Progenitor cell of endocrine pancreas (in vitro differentiated cells): ENCODE data around the gene LRRC52. TPM values are rescaled to one million over a fixed set of nuclear protein-coding genes. Genes with fewer than 3 reads are reported as not detected.
"Not testable (repeated sequence)": the region's sequence is repeated elsewhere in the genome, so short reads cannot be mapped to it uniquely, and the experiment has no call there.

Experiments
- DNase-seq: peaks from one replicate; pipeline ENCODE4 v3.0.0; 2021; ENCODE audit warnings: low spot score; ENCODE audit not compliant: unreplicated experiment
- H3K27ac Mint-ChIP-seq: 2 replicates; pipeline ENCODE4 v1.8.0; 2021; ENCODE audit warnings: mild to moderate bottlenecking, moderate library complexity, mixed read lengths
- H3K27me3 Mint-ChIP-seq: 2 replicates; pipeline ENCODE4 v1.8.0; 2021; ENCODE audit warnings: mixed read lengths
- H3K36me3 Mint-ChIP-seq: 2 replicates; pipeline ENCODE4 v1.8.0; 2022; ENCODE audit warnings: mixed read lengths; ENCODE audit not compliant: insufficient read depth
- H3K4me1 Mint-ChIP-seq: 2 replicates; pipeline ENCODE4 v1.8.0; 2021; ENCODE audit warnings: low read depth, mixed read lengths
- H3K4me3 Mint-ChIP-seq: 2 replicates; pipeline ENCODE4 v1.8.0; 2021; ENCODE audit warnings: low read depth, mild to moderate bottlenecking, moderate library complexity, mixed read lengths
- H3K9me3 Mint-ChIP-seq: 2 replicates; pipeline ENCODE4 v1.8.0; 2021; ENCODE audit warnings: low read depth, mixed read lengths
- total RNA-seq: library from RNA; stranded (reverse); gene quantifications from 2 replicates; pipeline ENCODE4 v1.2.1, GENCODE V29; 2021
- TF ChIP-seq, protein P1 (sequence below): fragments of 200-600 bp; sonication (generic); IDR thresholded peaks from one replicate; pipeline ENCODE4 v1.5.0; 2021; ENCODE audit warnings: antibody characterized with exemption, mild to moderate bottlenecking; ENCODE audit not compliant: unreplicated experiment

LRRC52 gene
- total RNA-seq, 1 donor from 2014 or later: not detected

- H3K9me3 Mint-ChIP-seq: no peaks in the 10 kb centered on the region
- DNase-seq: no peak
- no peak overlapping the region for H3K4me3 Mint-ChIP-seq
- no peaks in the 10 kb centered on the region for H3K36me3 Mint-ChIP-seq
- H3K27ac Mint-ChIP-seq: no peak overlapping the region
- no peaks in the 10 kb centered on the region for H3K4me1 Mint-ChIP-seq
- TF ChIP-seq, protein P1, sequence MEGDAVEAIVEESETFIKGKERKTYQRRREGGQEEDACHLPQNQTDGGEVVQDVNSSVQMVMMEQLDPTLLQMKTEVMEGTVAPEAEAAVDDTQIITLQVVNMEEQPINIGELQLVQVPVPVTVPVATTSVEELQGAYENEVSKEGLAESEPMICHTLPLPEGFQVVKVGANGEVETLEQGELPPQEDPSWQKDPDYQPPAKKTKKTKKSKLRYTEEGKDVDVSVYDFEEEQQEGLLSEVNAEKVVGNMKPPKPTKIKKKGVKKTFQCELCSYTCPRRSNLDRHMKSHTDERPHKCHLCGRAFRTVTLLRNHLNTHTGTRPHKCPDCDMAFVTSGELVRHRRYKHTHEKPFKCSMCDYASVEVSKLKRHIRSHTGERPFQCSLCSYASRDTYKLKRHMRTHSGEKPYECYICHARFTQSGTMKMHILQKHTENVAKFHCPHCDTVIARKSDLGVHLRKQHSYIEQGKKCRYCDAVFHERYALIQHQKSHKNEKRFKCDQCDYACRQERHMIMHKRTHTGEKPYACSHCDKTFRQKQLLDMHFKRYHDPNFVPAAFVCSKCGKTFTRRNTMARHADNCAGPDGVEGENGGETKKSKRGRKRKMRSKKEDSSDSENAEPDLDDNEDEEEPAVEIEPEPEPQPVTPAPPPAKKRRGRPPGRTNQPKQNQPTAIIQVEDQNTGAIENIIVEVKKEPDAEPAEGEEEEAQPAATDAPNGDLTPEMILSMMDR: no peak
- H3K27me3 Mint-ChIP-seq: peaks cover 15% of the 10 kb centered on the region
Measured at GRCh38 chr1:165605246-165605645, 61.4 kb downstream of the LRRC52 start.

- not testable (repeated sequence) for H3K4me1 Mint-ChIP-seq, H3K36me3 Mint-ChIP-seq, H3K27me3 Mint-ChIP-seq, DNase-seq, H3K27ac Mint-ChIP-seq, H3K9me3 Mint-ChIP-seq, H3K4me3 Mint-ChIP-seq
Measured at GRCh38 chr1:165606676-165607075, 62.9 kb downstream of the LRRC52 start.

DNA sequence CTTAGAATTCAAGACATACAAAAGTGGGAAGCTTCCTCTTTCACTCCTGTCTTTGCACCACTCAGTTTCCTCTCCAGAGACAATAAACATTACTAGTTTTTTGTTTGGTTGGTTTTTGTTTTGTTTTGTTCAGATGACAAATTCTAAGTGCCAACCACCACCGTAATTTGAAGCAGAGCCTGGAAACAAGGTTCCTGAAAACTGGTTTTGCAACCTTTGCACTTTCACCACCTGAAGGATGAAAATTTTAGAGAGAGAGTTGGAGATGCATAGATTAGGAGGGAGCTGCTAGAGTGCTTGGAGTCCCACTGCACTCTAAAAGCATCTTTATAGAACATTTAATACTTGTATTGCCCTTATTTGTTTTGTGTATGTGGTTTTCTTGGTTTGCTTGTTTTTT is 67.1 kb downstream of the LRRC52 start:
- H3K4me3 Mint-ChIP-seq: no peak overlapping the region

DNA sequence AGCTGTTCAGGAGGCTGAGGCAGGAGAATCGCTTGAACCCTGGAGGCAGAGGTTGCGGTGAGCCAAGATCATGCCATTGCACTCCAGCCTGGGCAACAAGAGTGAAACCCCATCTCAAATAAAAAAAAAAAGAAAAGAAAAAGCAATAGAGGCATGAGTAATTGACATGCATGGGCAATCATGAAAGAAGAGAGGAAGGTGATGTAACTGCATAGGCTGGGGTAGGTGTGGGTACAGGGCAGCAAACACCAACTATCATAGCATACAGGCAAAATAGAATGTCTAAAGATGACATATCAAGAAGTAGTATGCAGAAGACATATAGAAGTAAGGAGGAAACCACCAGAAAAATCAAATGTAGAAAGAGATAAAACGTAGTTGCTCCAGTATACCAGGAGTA is 68.3 kb downstream of the LRRC52 start:
- no peak for DNase-seq
- TF ChIP-seq, protein P1: no peak
- Mint-ChIP-seq H3K9me3 (no peaks in the 10 kb centered on the region), H3K4me1 (no peaks in the 10 kb centered on the region), H3K27me3 (peaks cover 9% of the 10 kb centered on the region), H3K4me3 (no peak overlapping the region), H3K36me3 (no peaks in the 10 kb centered on the region), H3K27ac (no peak overlapping the region)

More for the DNA sequence above, 67.1 kb downstream of the LRRC52 start:
- Mint-ChIP-seq H3K9me3 (no peaks in the 10 kb centered on the region), H3K27ac (no peak overlapping the region), H3K27me3 (peaks cover 11% of the 10 kb centered on the region), H3K36me3 (no peaks in the 10 kb centered on the region), H3K4me1 (no peaks in the 10 kb centered on the region)
- no peak for DNase-seq
- TF ChIP-seq, protein P1: no peak

Other genes starting within 250 kb of the LRRC52 start
- gene LMX1A, start 187.3 kb upstream of the LRRC52 start, total RNA-seq: 0.18 TPM in 1 of 2 replicates, not detected in the other
- gene RXRG, start 98.9 kb upstream of the LRRC52 start, total RNA-seq: 2.2 and 3.0 TPM in 2 replicates
- 128 and 136 TPM in 2 replicates for gene MGST3, start 87.2 kb downstream of the LRRC52 start, total RNA-seq
- 37.3 and 39.0 TPM in 2 replicates for gene ALDH9A1, start 154.6 kb downstream of the LRRC52 start, total RNA-seq
- gene TMCO1, start 224.9 kb downstream of the LRRC52 start, total RNA-seq: 99.4 and 102 TPM in 2 replicates